ENCODE measurements around the gene LMAN2. TPM values are rescaled to one million over a fixed set of nuclear protein-coding genes. Genes with fewer than 3 reads are reported as not detected.

Gene LMAN2
- total RNA-seq, 1 experiment from 2014 or later = 106 TPM

- H3K27me3 Mint-ChIP-seq (ENCODE audit: low read depth) = peaks cover 1% of the 10 kb centered on the region; the same call in 1 of the 2 replicates
- Histone ChIP-seq H4K20me1 (ENCODE audit: control insufficient read depth, insufficient read depth, insufficient read length) (peaks cover 5% of the 10 kb centered on the region), H2AFZ (ENCODE audit: low read length) (no peak overlapping the region), H3K27me3 (ENCODE audit: insufficient read depth, low read length) (no peaks in the 10 kb centered on the region), H3K9me3 (ENCODE audit: control insufficient read depth, low read depth, low read length) (no peaks in the 10 kb centered on the region), H3K18ac (ENCODE audit: insufficient read length, low read depth, low read length) (no peak overlapping the region), H3K9ac (ENCODE audit: extremely low read depth, insufficient read length, low read length) (peak overlapping the region; percentile 6), H3K79me1 (ENCODE audit: insufficient read depth, low read depth, low read length, poor library complexity, severe bottlenecking) (no peaks in the 10 kb centered on the region), H2AK5ac (ENCODE audit: insufficient read length, low read length) (no peak overlapping the region), H3T11ph (ENCODE audit: low read length) (no peak overlapping the region), H3K23me2 (ENCODE audit: insufficient read length, low read depth, low read length, poor library complexity, severe bottlenecking) (peaks cover 13% of the 10 kb centered on the region), H2BK5ac (ENCODE audit: insufficient read length, low read length) (no peak overlapping the region), H4K91ac (ENCODE audit: insufficient read length, low read depth, low read length) (no peak overlapping the region), H3K79me2 (ENCODE audit: insufficient read depth, low read length) (peaks cover 9% of the 10 kb centered on the region; the same call in 1 of the 2 replicates), H3K4me1 (ENCODE audit: insufficient read depth, low read length) (no peaks in the 10 kb centered on the region), H3K56ac (ENCODE audit: insufficient read length, low read depth, low read length) (no peak overlapping the region), H3K4ac (ENCODE audit: low read depth, low read length) (no peak overlapping the region), H4K8ac (replicated peaks; ENCODE audit: insufficient read length, low read depth, low read length) (no peak overlapping the region), H2BK120ac (ENCODE audit: low read depth, low read length, poor library complexity, severe bottlenecking) (no peak overlapping the region), H2BK15ac (ENCODE audit: low read depth, low read length) (no peak overlapping the region), H2BK12ac (ENCODE audit: insufficient read length, low read depth, low read length) (no peak overlapping the region), H3K27ac (ENCODE audit: insufficient read length, low read depth, low read length) (no peak overlapping the region), H3K4me2 (ENCODE audit: insufficient read depth, insufficient read length, low read length) (peak overlapping the region; percentile 74), H2BK20ac (ENCODE audit: low read depth, low read length, poor library complexity, severe bottlenecking) (no peak overlapping the region), H3K14ac (ENCODE audit: insufficient read depth, low read length) (no peak overlapping the region; the same call in 1 of the 2 replicates), H4K5ac (ENCODE audit: insufficient read length, low read depth, low read length) (no peak overlapping the region), H3K23ac (ENCODE audit: insufficient read length, low read depth, low read length) (no peak overlapping the region)
- no CpG with 5 or more reads among the region's 24 CpGs for WGBS (ENCODE audit: extremely low coverage, insufficient read length, low lambda C conversion rate)
- peaks cover 24 to 54% (median 27%) of the 10 kb centered on the region in 3 experiments for H3K36me3 Mint-ChIP-seq (ENCODE audit: insufficient read depth in 1 of 3, low read depth in 3 of 3)
- H3K4me3 Mint-ChIP-seq = peak overlapping the region; percentile 93 to 96
- H3K27ac Mint-ChIP-seq = peak overlapping the region in 2 of 3 experiments; percentile 52 to 97; a peak in 3 of 7 replicates
- TF ChIP-seq CTCF (conservative IDR thresholded peaks at IDR 0.05) = no peak; the same call in 2 of the 3 replicates
- H3K4me1 Mint-ChIP-seq = peaks cover 36 to 52% of the 10 kb centered on the region in 2 experiments
- no peaks in the 10 kb centered on the region for H3K9me3 Mint-ChIP-seq
- peak; percentile 53 for DNase-seq
These were observed 48.9 kb downstream of the LMAN2 start for GRCh38 chr5:177302354-177303110.
